Ammon's horn (tissue), 1 donor: ENCODE results near the gene SMURF2.

Experiments used
- DNase-seq: peaks from one replicate; pipeline ENCODE4 v3.0.0-alpha.2; 2016; ENCODE audit warnings: low spot score

SMURF2 gene

DNA sequence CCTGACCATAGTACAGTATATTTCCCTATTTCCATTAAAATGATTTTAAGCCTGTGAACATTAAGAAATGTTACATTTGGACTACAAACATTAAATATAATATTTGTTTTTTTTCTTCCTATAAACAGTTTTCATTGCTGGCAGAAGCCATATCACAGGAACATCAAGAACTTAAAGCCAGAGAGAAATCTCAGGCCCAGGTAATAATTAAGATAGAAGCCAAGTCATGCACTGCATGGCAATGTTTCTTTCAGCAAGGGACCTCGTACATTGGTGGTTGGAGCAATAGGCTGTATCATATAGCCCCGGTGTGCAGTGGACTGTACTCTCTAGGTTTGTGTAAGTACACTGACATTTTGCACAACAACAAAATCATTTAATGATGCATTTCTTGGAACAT lies 125.2 kb downstream of the SMURF2 start:
- DNase-seq: no peak

GRCh38 chr17:64535357-64535756 lies 126.8 kb downstream of the SMURF2 start:
- DNase-seq: no peak

DNA sequence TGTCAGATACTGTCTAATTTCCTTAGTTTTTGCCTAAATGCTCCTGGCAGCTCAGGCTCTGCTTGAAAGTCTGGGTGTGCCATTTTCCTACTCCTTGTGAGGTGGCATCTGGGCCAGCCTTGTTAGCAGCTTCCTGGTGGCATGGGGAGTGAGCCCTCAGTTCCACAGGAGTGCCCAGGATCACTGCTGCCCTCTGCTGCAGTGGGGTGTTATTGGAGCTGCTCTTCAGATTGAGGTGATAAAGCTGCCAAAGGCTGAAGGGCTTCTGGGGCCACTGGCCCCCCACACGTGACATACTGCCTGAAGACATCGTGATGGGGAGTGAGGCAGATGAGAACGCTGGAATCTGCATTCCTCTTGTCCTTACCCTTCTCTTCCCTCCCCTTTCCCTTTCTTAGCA lies 127.9 kb downstream of the SMURF2 start:
- no peak for DNase-seq

DNA sequence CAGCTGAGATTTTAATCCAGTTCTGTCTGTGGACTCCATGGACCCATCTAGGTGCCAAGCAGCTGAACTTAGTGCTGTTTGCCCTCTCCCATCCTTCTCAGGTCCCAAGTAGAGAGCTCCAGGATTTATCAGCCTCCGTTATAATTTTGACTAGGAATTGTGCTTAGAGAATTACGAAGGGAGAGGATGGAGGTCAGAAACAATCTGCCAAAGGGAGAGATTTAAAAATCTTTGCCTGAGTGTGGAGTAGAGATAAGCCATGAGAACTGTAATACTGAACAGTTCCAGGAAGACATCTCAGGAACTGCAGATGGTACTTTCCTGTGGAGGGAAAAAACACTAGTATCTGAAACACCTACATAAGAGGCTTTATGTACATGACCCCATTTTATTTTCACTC lies 128.3 kb downstream of the SMURF2 start:
- DNase-seq: no peak

DNA sequence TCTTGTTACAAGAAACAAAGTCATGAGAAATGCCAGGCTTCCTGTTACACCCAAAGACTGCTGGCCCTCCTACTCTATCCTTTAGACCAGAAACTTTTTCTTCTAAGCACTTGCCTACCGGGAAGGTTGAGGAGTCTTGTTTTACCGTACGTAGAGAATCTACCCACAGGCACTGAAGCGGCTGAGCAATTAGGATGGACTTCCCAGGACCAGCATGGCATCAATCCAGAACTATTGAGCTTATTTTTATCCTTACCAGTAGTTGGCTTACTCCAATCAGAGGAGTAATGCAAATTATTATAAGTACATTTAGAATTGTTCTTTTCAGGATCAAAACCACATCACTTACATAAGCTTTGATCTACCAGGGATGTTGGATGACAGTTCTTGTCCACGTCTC lies 129.7 kb downstream of the SMURF2 start:
- DNase-seq: no peak

DNA sequence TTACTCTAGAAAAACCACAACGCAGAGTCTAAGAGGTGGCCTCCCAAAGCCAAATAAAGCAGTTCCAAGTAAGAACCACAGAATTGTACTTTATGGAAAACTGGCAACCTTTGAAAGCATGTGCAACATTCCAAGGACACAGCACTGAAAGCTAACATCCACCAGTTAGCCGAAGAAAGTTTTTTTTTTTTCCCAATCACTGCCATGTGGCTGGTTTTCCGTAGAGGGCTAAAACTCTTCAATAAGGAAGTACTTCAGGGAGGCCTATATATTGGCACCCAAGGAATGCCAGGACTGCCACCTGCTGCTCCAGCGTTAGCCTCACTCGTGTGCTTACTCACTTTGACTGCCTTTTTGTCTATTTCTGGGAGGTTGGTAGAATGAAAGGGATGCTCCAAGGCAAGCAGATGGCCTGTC lies 130.1 kb downstream of the SMURF2 start:
- DNase-seq: no peak

GRCh38 chr17:64529221-64529620 lies 132.9 kb downstream of the SMURF2 start:
- peak; percentile 50 for DNase-seq

DNA sequence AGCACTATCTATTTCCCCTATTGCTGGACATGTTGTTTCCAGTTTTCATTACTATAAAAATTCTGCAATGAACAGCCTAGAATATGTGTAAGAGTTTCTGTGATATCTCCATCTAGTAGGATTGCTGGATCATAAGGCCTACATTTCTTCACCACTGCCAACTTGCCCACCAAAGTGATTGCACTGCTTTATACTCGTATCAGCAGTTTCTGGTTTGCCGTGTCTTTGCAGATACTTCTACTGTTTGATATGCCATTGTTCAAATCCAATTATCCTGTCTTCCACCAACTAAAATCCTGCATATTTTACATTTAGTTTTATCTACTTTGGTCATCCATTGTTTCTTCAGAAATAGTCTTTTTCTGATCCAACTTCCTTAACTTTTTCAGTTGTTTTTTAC lies 134.2 kb downstream of the SMURF2 start:
- DNase-seq: no peak

GRCh38 chr17:64520359-64520758 lies 141.7 kb downstream of the SMURF2 start:
- no peak for DNase-seq

DNA sequence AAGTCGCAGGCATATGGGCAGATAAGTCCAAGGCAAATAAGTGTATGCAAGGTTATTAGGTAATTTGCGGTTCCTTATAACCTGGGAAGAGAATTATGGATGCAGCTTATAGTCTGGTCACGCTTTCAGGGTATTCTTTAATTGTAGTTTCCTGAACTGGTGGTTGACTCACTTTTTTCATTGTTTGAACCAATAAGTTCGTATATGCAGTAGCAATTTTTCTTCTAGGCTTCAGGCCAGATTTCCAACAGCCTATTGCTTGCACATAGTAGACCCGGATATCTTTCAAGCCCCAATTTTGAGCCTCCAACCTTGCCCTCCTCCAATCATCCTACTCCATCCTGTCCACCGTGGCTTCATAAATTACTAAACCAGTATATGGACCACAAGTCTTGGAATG lies 142.5 kb downstream of the SMURF2 start:
- no peak for DNase-seq

DNA sequence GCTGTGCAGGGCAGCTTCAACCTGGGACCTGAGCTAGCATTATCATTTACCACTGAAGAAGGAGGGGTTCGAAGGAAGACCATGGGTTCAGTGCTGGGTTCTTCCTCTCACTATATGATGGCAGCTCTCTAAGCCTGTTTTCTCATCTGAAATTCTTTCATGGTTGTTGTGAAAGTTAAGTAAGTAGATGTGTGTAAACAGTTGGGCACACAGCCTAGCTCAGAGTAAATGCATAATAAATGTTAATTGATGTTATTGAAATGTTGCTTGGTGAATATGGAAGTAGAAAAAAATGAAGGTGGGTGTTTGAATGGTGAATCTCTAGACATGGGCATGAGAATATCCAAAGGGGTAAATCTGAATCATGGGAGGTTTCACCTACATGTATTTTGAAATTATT lies 146.3 kb downstream of the SMURF2 start:
- no peak for DNase-seq

GRCh38 chr17:64515419-64515818 lies 146.7 kb downstream of the SMURF2 start:
- no peak for DNase-seq

DNA sequence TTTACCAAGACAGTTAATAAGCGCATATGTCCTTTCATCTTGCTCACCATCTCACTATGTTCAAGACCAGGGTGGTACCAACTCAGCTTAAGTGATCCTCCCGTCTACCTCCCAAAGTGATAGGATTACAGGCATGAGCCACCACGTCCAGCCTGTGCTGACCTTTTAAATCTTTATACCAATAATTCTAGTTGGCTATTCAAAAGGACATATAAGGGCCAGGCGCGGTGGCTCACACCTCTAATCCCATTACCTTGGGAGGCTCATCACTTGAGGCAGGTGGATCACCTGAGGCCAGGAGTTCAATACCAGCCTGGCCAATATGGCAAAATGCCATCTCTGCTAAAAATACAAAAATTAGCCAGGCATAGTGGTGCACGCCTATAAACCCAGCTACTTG lies 152.9 kb downstream of the SMURF2 start:
- DNase-seq: no peak

DNA sequence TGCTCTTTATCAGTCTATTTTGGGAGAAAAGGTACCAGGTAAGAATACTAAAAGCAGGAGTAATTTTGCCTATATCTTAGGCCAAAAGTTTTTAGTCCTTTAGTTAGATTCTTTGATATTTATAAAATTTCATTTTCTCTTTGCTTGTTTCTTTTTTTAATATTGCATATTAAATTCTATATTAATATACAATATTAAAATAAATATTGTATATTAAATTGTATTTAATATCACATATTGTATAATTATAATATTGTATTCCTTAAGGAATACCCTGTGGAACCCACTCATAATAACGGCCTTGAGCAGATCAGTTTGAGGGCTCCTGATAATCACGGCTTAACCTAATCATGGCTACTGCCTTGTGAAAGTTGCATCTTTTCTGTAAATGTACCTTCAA lies 153.4 kb downstream of the SMURF2 start:
- no peak for DNase-seq

DNA sequence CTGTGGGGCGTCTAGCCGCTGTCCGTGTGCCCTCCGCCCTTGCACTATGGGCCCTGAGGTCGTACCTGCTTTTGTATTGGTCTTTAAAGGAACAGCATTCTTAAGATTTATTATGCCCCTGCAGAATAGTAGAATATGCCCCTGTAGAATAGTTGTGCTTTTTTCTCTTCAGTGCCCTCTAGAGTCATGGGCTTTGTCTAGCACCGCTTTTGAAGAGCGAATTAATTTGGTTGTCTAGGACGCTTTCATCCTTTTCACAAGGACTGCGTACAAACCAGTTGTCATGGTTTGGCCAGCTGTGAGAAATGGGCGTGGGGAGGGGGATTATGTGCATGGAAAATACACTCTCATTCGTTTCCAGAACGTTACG lies 154.7 kb downstream of the SMURF2 start:
- peak; percentile 72 for DNase-seq

DNA sequence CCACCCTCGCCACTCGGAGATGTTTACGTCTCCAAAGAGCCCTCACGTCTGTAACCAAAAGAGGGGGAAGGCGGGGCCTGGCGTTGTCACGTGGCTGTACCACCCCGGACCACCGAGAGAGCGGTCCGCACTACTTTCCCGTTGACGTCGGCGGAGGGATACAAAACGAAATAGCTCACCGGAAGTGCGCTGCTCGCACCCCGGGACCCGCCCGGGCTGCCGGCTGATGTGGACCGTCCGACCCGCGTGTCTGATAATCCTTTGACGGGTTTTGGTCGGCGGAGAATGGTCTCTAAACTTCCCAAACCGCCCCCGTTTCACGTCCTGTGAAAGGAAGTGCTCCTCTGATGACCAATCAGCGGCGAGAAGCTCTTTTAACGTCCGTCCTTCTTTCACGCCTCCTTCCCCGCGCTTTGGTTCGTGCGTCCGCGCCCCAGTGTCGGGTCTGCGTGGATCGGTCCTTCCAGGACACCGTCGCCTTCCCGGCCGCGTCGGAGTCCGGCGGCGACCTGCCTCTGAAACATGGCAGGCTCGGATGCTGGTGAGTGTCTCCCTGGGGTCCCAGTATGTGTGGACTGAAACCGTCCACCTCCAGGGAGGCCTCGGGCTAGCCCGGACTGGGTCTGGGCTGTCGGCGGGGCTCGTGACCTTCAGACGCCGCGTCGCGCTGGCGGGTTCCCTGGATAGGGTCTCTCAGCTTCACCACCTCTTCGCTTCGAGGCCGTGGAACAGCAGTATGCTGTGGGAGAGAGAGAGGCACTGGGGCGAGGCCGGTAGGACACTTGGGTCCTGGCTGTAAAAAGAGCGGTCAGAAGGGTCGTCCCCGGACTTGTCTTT lies 155.3 kb downstream of the SMURF2 start, which contains the start of gene CEP95:
Gene CEP95, plus strand, starts transcription at position 402 of the 837 bp plus-strand sequence. Its CDS starts 121 bp downstream, at position 523.
- DNase-seq: peak; percentile 96

DNA sequence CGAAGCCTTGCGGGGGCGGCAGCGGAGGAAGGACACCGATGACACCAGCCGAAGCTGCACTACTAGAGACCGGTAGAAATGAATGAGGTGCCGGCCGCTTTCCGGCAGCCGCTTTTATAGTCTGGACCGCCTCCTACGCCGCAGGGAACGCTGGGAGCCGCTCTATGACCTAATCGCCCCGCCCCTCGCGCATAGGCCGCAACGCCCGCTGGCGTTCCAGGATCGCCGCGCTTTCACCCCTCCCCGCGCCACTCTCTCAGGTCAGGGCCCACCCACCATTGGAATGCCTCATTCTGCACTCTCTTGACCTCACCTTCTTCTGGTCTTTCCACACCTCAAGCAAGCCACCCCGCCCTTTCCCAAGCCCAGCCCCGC lies 155.9 kb downstream of the SMURF2 start, which contains the start of gene DDX5:
Gene DDX5, minus strand, starts transcription at position 89 of the 375 bp plus-strand sequence. CDS start 170 bp downstream, outside the sequence.
- DNase-seq: peak; percentile 97

DNA sequence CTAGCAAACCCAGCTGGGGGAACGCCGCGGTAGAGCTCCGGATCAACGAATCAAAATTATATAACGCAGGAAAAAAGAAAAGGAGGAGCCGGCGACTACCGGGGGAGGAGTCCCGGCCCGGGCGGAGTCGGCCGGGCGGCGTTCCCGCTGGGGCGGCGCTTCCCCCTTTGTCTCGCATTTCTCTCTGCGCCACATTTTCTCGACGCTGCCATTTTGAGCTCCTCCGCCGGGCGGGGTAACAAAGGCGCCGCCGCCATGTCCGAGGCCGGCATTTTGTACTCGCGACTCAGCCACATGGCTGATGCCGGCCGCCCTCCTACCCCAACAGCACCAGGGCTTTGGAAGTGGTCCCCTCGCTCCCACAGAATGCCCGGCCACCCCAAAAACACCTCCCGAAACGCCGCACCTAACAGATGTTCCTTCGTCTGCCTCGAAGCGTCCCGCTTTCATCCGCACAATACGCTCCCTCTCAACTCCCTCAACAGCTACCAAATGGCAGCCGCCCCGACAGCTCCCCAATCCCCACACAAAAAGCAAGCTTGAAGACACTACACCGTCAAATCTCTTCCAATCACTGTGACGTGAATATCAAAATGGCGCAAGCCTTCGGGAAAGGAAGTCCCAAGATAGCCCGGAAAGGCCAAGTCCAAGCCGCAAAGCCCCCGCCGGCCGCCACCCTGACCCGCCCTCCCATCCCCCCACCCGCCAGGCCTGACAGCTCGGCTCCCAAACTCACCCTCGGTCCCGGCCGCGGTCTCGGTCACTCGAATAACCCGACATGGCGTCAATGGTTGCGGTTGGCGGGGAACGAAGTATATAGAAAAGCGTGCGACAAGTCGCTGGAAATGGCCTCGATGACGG lies 156.5 kb downstream of the SMURF2 start:
- DNase-seq: peak; percentile 88

DNA sequence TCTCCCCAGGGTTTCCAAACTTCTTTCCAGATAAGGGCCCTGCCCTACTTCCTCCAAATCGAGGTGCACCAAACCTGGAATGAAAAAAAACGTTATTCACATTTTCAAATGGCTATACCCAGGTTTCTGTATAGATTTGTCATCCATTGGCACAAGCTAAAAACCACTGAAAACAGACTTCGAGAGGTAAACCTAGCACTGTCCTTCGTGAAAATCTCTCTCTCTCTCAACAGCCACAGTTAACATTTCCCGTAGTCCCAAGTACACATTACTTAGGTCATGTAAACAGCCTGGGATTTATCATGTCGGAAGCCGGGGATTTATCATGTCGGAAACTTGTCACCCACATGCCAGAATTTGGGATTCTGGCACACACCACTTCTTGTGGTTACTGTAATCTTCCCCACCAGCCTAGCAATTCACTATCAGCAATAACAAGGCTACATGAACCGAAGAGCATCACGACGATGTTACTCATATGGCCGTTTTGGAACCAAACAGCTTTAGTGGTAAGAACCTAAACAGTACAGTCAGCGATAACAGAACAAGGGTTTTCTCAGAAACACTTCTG lies 157.3 kb downstream of the SMURF2 start:
- DNase-seq: no peak

- DNase-seq: no peak
Observed at GRCh38 chr17:64503821-64504768, 158.0 kb downstream of the SMURF2 start.

DNA sequence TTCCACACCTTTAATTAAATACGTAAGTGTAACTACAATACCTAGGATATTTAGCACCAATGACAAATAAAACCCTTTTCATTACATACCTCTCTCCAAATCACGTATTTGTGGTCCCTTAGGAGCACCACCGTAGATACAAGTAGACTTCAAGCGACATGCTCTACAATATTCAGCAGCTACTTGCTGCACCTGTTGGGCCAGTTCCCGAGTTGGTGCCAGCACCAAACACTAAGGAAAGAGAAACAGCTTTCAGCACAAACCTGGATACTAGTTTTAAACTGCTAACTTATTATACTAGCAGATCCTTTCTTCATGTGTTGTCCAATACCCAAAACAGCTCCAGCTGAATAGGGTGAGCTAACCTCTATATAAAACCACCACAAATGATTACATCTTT lies 158.8 kb downstream of the SMURF2 start:
- DNase-seq: no peak

GRCh38 chr17:64502809-64503208 lies 159.3 kb downstream of the SMURF2 start:
- no peak for DNase-seq
